SK-N-SH treated with all-trans-retinoic acid at 6 μM for 48 hours (cell line): ENCODE results near the gene CCNY.

Source experiments
- ATAC-seq: fragments of 200-7000 bp; cut with Tn5 transposase; 3 replicates; pipeline ENCODE4 v1.9.1; 2020; ENCODE audit warnings: mild to moderate bottlenecking, moderate library complexity
- ARNTL ChIP-seq: fragments of 450-650 bp; formaldehyde crosslinking; IDR thresholded peaks from 2 replicates; pipeline ENCODE4 v1.5.0; 2020; ENCODE audit warnings: low read depth, mild to moderate bottlenecking, moderate library complexity, borderline replicate concordance
- BACH2 ChIP-seq: fragments of 250-450 bp; sonication (Bioruptor Pico); IDR thresholded peaks from 2 replicates; pipeline ENCODE4 v1.9.0; 2021; ENCODE audit warnings: mild to moderate bottlenecking, borderline replicate concordance
- CREB5 ChIP-seq: fragments of 250-450 bp; sonication (Bioruptor Pico); IDR thresholded peaks from 2 replicates; pipeline ENCODE4 v1.5.1; 2020; ENCODE audit warnings: low read depth, mild to moderate bottlenecking, moderate library complexity
- CSRNP3 ChIP-seq: fragments of 250-450 bp; sonication (Bioruptor Pico); IDR thresholded peaks from 2 replicates; pipeline ENCODE4 v1.5.1; 2021; ENCODE audit warnings: mild to moderate bottlenecking, moderate library complexity
- ESRRG ChIP-seq: fragments of 250-450 bp; sonication (Bioruptor Pico); IDR thresholded peaks from 2 replicates; pipeline ENCODE4 v1.6.1; 2021; ENCODE audit warnings: mild to moderate bottlenecking
- GLIS3 ChIP-seq: fragments of 250-450 bp; sonication (Bioruptor Pico); IDR thresholded peaks from 2 replicates; pipeline ENCODE4 v1.5.0; 2020; ENCODE audit warnings: mild to moderate bottlenecking, moderate library complexity
- ISL1 ChIP-seq: fragments of 250-450 bp; sonication (Bioruptor Pico); IDR thresholded peaks from 2 replicates; pipeline ENCODE4 v2.1.2; 2022; ENCODE audit warnings: mild to moderate bottlenecking, moderate library complexity
- OSR1 ChIP-seq: fragments of 250-450 bp; sonication (Bioruptor Pico); IDR thresholded peaks from 2 replicates; pipeline ENCODE4 v1.8.0; 2022; ENCODE audit warnings: moderate library complexity, mild to moderate bottlenecking, inconsistent platforms
- PATZ1 ChIP-seq: fragments of 250-450 bp; sonication (Bioruptor Pico); IDR thresholded peaks from 2 replicates; pipeline ENCODE4 v1.8.0; 2020; ENCODE audit warnings: mild to moderate bottlenecking, moderate library complexity, borderline replicate concordance
- POU6F1 ChIP-seq: fragments of 250-450 bp; sonication (Bioruptor Pico); IDR thresholded peaks from 2 replicates; pipeline ENCODE4 v1.8.0; 2021; ENCODE audit warnings: low read depth, mild to moderate bottlenecking, moderate library complexity, borderline replicate concordance
- PPARA ChIP-seq: fragments of 250-450 bp; sonication (Bioruptor Pico); IDR thresholded peaks from 2 replicates; pipeline ENCODE4 v1.5.0; 2020; ENCODE audit warnings: mild to moderate bottlenecking, borderline replicate concordance
- RARB ChIP-seq: fragments of 250-450 bp; sonication (Bioruptor Pico); IDR thresholded peaks from 2 replicates; pipeline ENCODE4 v1.8.0; 2021; ENCODE audit warnings: mild to moderate bottlenecking, moderate library complexity
- SNAI2 ChIP-seq: fragments of 250-450 bp; sonication (Bioruptor Pico); IDR thresholded peaks from 2 replicates; pipeline ENCODE4 v1.5.0; 2020; ENCODE audit warnings: mild to moderate bottlenecking, moderate library complexity
- TCF4 ChIP-seq: fragments of 250-450 bp; sonication (Bioruptor Pico); IDR thresholded peaks from 2 replicates; pipeline ENCODE4 v1.8.0; 2021; ENCODE audit warnings: mild to moderate bottlenecking, moderate library complexity, borderline replicate concordance
- TSHZ2 ChIP-seq: fragments of 250-450 bp; sonication (Bioruptor Pico); IDR thresholded peaks from 2 replicates; pipeline ENCODE4 v1.5.0; 2020; ENCODE audit warnings: mild to moderate bottlenecking, moderate library complexity
- ZC3H10 ChIP-seq: fragments of 250-450 bp; sonication (Bioruptor Pico); IDR thresholded peaks from 2 replicates; pipeline ENCODE4 v1.5.1; 2021; ENCODE audit warnings: mild to moderate bottlenecking, moderate library complexity
- ZFP30 ChIP-seq: fragments of 450-650 bp; formaldehyde crosslinking; IDR thresholded peaks from 2 replicates; pipeline ENCODE4 v1.5.0; 2022; ENCODE audit warnings: mild to moderate bottlenecking, moderate library complexity
- ZNF8 ChIP-seq: fragments of 450-650 bp; formaldehyde crosslinking; IDR thresholded peaks from 2 replicates; pipeline ENCODE4 v1.5.0; 2020; ENCODE audit warnings: mild to moderate bottlenecking, moderate library complexity

CCNY gene

GRCh38 chr10:35421553-35422178, 85.4 kb downstream of the CCNY start:
- peak; percentile 96 for ATAC-seq

GRCh38 chr10:35422228-35422627, 85.9 kb downstream of the CCNY start:
- TF ChIP-seq SNAI2 (no peak), CSRNP3 (CRISPR knock-in tag) (no peak), PATZ1 (no peak), OSR1 (CRISPR knock-in tag) (no peak), CREB5 (no peak), ARNTL (CRISPR knock-in tag) (no peak), GLIS3 (CRISPR knock-in tag) (no peak), ZC3H10 (CRISPR knock-in tag) (no peak), TCF4 (CRISPR knock-in tag) (no peak), POU6F1 (CRISPR knock-in tag) (no peak), ESRRG (no peak), ZNF8 (CRISPR knock-in tag) (no peak), ZFP30 (CRISPR knock-in tag) (no peak), PPARA (CRISPR knock-in tag) (no peak)

More at GRCh38 chr10:35421553-35422178, 85.4 kb downstream of the CCNY start:
- TF ChIP-seq RARB, result no peak
- peak; percentile 26; the same call in 1 of the 2 replicates for TF ChIP-seq ISL1 (CRISPR knock-in tag)
- TF ChIP-seq CREB5, result 0 out of 2 replicates have a peak, but pooled peaks have one; percentile 10
- TF ChIP-seq, all 23 proteins: peak for 2

GRCh38 chr10:35423505-35424306, 87.4 kb downstream of the CCNY start:
- ATAC-seq, result no peak
- TF ChIP-seq PPARA (CRISPR knock-in tag) (no peak), ZFP30 (CRISPR knock-in tag) (no peak)

More at GRCh38 chr10:35422228-35422627, 85.9 kb downstream of the CCNY start:
- ATAC-seq, result peak; percentile 12; the same call in 1 of the 3 replicates

- ATAC-seq, result no peak
- TF ChIP-seq CREB5, result no peak
- TF ChIP-seq OSR1 (CRISPR knock-in tag), result no peak
- no peak for TF ChIP-seq RARB
- no peak for TF ChIP-seq ZNF8 (CRISPR knock-in tag)
- TF ChIP-seq BACH2 (CRISPR knock-in tag), result no peak
- no peak for TF ChIP-seq GLIS3 (CRISPR knock-in tag)
- TF ChIP-seq ZC3H10 (CRISPR knock-in tag), result no peak
- no peak for TF ChIP-seq ZFP30 (CRISPR knock-in tag)
- no peak for TF ChIP-seq TSHZ2
- TF ChIP-seq TCF4 (CRISPR knock-in tag), result no peak
- TF ChIP-seq, all 23 proteins: peak for 0
Observed at GRCh38 chr10:35424680-35425285, 88.5 kb downstream of the CCNY start.
